Breast epithelium (tissue), 4 donors: ENCODE measurements around the gene FXYD2. TPM values are rescaled to one million over a fixed set of nuclear protein-coding genes. Genes with fewer than 3 reads are reported as not detected.

Experiments used
- DNase-seq, 2 donors: peaks; one replicate each; pipeline ENCODE4 v3.0.0-alpha.2; 2019; ENCODE audit warnings: low spot score in 2 of 2
- H3K27ac ChIP-seq, 2 donors: fragments of 200-600 bp; sonication (generic) in 1 of 2; one replicate each; pipeline ENCODE4 v1.5.1; 2016 to 2019; ENCODE audit warnings: mild to moderate bottlenecking in 1 of 2
- H3K27me3 ChIP-seq, 2 donors: fragments of 200-600 bp; sonication (generic) in 1 of 2; one replicate each; pipeline versions ENCODE4 v1.5.1 to v1.6.0; 2017 to 2019; ENCODE audit warnings: control low read depth in 1 of 2, mild to moderate bottlenecking in 1 of 2
- H3K36me3 ChIP-seq: fragments of 200-600 bp; one replicate; pipeline ENCODE4 v1.5.1; 2019
- H3K4me1 ChIP-seq, 2 donors: fragments of 200-600 bp; sonication (generic); one replicate each; pipeline ENCODE4 v1.5.1; 2016 to 2019; ENCODE audit warnings: control low read depth in 1 of 2
- H3K4me3 ChIP-seq, 3 donors: fragments of 200-600 bp; sonication (generic); 1 replicate in 2 of 3; 2 replicates in 1 of 3; pipeline ENCODE4 v1.5.1; 2016 to 2019; ENCODE audit warnings: mild to moderate bottlenecking in 3 of 3, moderate library complexity in 2 of 3
- H3K9me3 ChIP-seq, 2 donors: fragments of 200-600 bp; sonication (generic) in 1 of 2; one replicate each; pipeline ENCODE4 v1.5.1; 2016 to 2019; ENCODE audit warnings: control low read depth in 1 of 2
- CTCF ChIP-seq, 3 donors: fragments of 450-650 bp; IDR thresholded peaks; one replicate each; pipeline ENCODE4 v1.5.1; 2016 to 2017; ENCODE audit warnings: antibody characterized with exemption in 3 of 3, mild to moderate bottlenecking in 3 of 3, moderate library complexity in 3 of 3
- POLR2A ChIP-seq: fragments of 450-650 bp; IDR thresholded peaks from one replicate; pipeline ENCODE4 v1.6.1; 2016; ENCODE audit warnings: antibody characterized with exemption, mild to moderate bottlenecking, moderate library complexity
- POLR2AphosphoS5 ChIP-seq, 3 donors: sonication (generic); formaldehyde crosslinking; IDR thresholded peaks; one replicate each; pipeline ENCODE4 v1.6.1; 2017; ENCODE audit warnings: antibody characterized with exemption in 3 of 3
- intact Hi-C: fragments of 100-400 bp; cut with DNase I; formaldehyde crosslinking; loops from one replicate; pipeline ENCODE4 v1.15.1; 2023; ENCODE audit warnings: low total_unique reads
- total RNA-seq, 3 donors: library from RNA; depleted of rRNA; stranded (reverse); fragments of >200 nt; gene quantifications; one replicate each; pipeline ENCODE4 v1.1.0, GENCODE V29; 2016

The FXYD2 gene
- total RNA-seq, 3 donors from 2014 or later, result 0.66 to 2.0 (median 1.3) TPM

- intact Hi-C loops, result no loop called here
- TF ChIP-seq POLR2A, result no peak
- TF ChIP-seq POLR2AphosphoS5 (IDR thresholded peaks at IDR 0.05), result no peak
- no peak for TF ChIP-seq CTCF (IDR thresholded peaks at IDR 0.05)
Measured at GRCh38 chr11:117849781-117850414, 25.4 kb upstream of the FXYD2 start.

GRCh38 chr11:117843666-117844484, 19.3 kb upstream of the FXYD2 start:
- peak; percentile 67 to 84 for DNase-seq
- no peak overlapping the region for H3K27ac ChIP-seq

More at GRCh38 chr11:117849781-117850414, 25.4 kb upstream of the FXYD2 start:
- H3K27me3 ChIP-seq, result no peaks in the 10 kb centered on the region
- DNase-seq, result peak in 1 of 2 donors; percentile 10
- H3K36me3 ChIP-seq, result no peaks in the 10 kb centered on the region
- no peaks in the 10 kb centered on the region for H3K4me1 ChIP-seq
- H3K27ac ChIP-seq, result no peak overlapping the region
- no peak overlapping the region for H3K4me3 ChIP-seq
- no peaks in the 10 kb centered on the region for H3K9me3 ChIP-seq

GRCh38 chr11:117842131-117842941, 17.8 kb upstream of the FXYD2 start:
- intact Hi-C loops, result loop anchor here (5.0 kb wide), 1 partner anchor 105 kb away; no protein-coding TSS in a partner anchor
- H3K27ac ChIP-seq, result no peak overlapping the region
- DNase-seq, result peak in 1 of 2 donors; percentile 17

More at GRCh38 chr11:117843666-117844484, 19.3 kb upstream of the FXYD2 start:
- Histone ChIP-seq H3K4me3 (no peak overlapping the region), H3K9me3 (no peaks in the 10 kb centered on the region), H3K36me3 (no peaks in the 10 kb centered on the region), H3K4me1 (no peaks in the 10 kb centered on the region), H3K27me3 (no peaks in the 10 kb centered on the region)
- intact Hi-C loops, result loop anchor here (5.0 kb wide), 1 partner anchor 103 kb away; no protein-coding TSS in a partner anchor
- TF ChIP-seq POLR2A (no peak), POLR2AphosphoS5 (IDR thresholded peaks at IDR 0.05) (peak in 1 of 3 donors; percentile 21), CTCF (IDR thresholded peaks at IDR 0.05) (peak; percentile 97 to 98 (median 98))

GRCh38 chr11:117841551-117842031, 17.0 kb upstream of the FXYD2 start:
- no peak for TF ChIP-seq POLR2A
- no peak for TF ChIP-seq POLR2AphosphoS5 (IDR thresholded peaks at IDR 0.05)
- TF ChIP-seq CTCF (IDR thresholded peaks at IDR 0.05), result no peak
- intact Hi-C loops, result loop anchor here (5.0 kb wide), 1 partner anchor 106 kb away; no protein-coding TSS in a partner anchor

More at GRCh38 chr11:117842131-117842941, 17.8 kb upstream of the FXYD2 start:
- TF ChIP-seq POLR2A (no peak), POLR2AphosphoS5 (IDR thresholded peaks at IDR 0.05) (no peak), CTCF (IDR thresholded peaks at IDR 0.05) (no peak)
- no peaks in the 10 kb centered on the region for H3K4me1 ChIP-seq
- H3K27me3 ChIP-seq, result no peaks in the 10 kb centered on the region
- H3K4me3 ChIP-seq, result no peak overlapping the region
- no peaks in the 10 kb centered on the region for H3K36me3 ChIP-seq
- H3K9me3 ChIP-seq, result no peaks in the 10 kb centered on the region

More at GRCh38 chr11:117841551-117842031, 17.0 kb upstream of the FXYD2 start:
- no peaks in the 10 kb centered on the region for H3K27me3 ChIP-seq
- H3K36me3 ChIP-seq, result no peaks in the 10 kb centered on the region
- no peak overlapping the region for H3K27ac ChIP-seq
- no peaks in the 10 kb centered on the region for H3K9me3 ChIP-seq
- peak in 1 of 2 donors; percentile 2 for DNase-seq
- H3K4me3 ChIP-seq, result no peak overlapping the region
- H3K4me1 ChIP-seq, result no peaks in the 10 kb centered on the region
